H1 (cell line): ENCODE measurements around the gene PDE8A.

Source experiments
- CBX8 ChIP-seq: fragments of 300-800, 300-1000 bp; sonication (generic); IDR thresholded peaks from 2 replicates; pipeline ENCODE4 v1.7.1; 2016; ENCODE audit warnings: low read depth, low read length, borderline replicate concordance
- CTCF ChIP-seq, 3 experiments: IDR thresholded peaks; 1 replicate in 2 of 3; 2 replicates in 1 of 3; pipeline versions ENCODE4 v1.5.1 to v1.6.1; 2011; ENCODE audit warnings: low read length in 3 of 3, mild to moderate bottlenecking in 3 of 3, inconsistent platforms in 2 of 3, low read depth in 1 of 3, moderate library complexity in 1 of 3; ENCODE audit not compliant: insufficient read depth in 1 of 3; ENCODE audit errors: control extremely low read depth in 1 of 3
- EGR1 ChIP-seq: IDR thresholded peaks from 2 replicates; pipeline ENCODE4 v1.6.1; 2011; ENCODE audit warnings: low read depth, low read length, borderline replicate concordance
- EP300 ChIP-seq, 2 experiments: IDR thresholded peaks; 1 replicate in 1 of 2; 2 replicates in 1 of 2; pipeline ENCODE4 v1.6.1; 2011 to 2012; ENCODE audit warnings: low read depth in 2 of 2, low read length in 2 of 2, mild to moderate bottlenecking in 2 of 2, borderline replicate concordance in 1 of 2, inconsistent platforms in 1 of 2, moderate library complexity in 1 of 2
- EZH2 ChIP-seq: fragments of 200-600 bp; sonication (generic); IDR thresholded peaks from 2 replicates; pipeline ENCODE4 v1.7.1; 2012; ENCODE audit warnings: low read depth, mild to moderate bottlenecking, moderate library complexity, low read length, inconsistent platforms; ENCODE audit not compliant: severe bottlenecking
- HDAC2 ChIP-seq, 2 experiments: fragments of 300-600 bp in 1 of 2; sonication (generic) in 1 of 2; IDR thresholded peaks; 2 replicates each; pipeline ENCODE4 v1.6.1; 2011 to 2012; ENCODE audit warnings: low read depth in 2 of 2, low read length in 2 of 2, mild to moderate bottlenecking in 2 of 2, moderate library complexity in 2 of 2, borderline replicate concordance in 1 of 2, inconsistent platforms in 1 of 2
- RAD21 ChIP-seq, 2 experiments: IDR thresholded peaks in 1 of 2; conservative IDR thresholded peaks in 1 of 2; 2 replicates each; pipeline ENCODE4 v1.6.1; 2011; ENCODE audit warnings: low read depth in 2 of 2, low read length in 2 of 2, improper control_type of control experiment in 1 of 2, inconsistent platforms in 1 of 2, mild to moderate bottlenecking in 1 of 2, moderate library complexity in 1 of 2
- SAP30 ChIP-seq: fragments of 300-600 bp; sonication (generic); IDR thresholded peaks from 2 replicates; pipeline ENCODE4 v1.7.1; 2012; ENCODE audit warnings: low read length, moderate library complexity, mild to moderate bottlenecking, inconsistent platforms; ENCODE audit not compliant: insufficient read depth, insufficient replicate concordance
- ZNF274 ChIP-seq: IDR thresholded peaks from 2 replicates; pipeline ENCODE4 v1.7.0; 2012; ENCODE audit warnings: low read length, borderline replicate concordance; ENCODE audit errors: extremely low read depth

- TF ChIP-seq CTCF (IDR thresholded peaks at IDR 0.05; ENCODE audit: control extremely low read depth in 1 of 3, insufficient read depth in 1 of 3, low read depth in 1 of 3, low read length in 3 of 3): no peak
- TF ChIP-seq EZH2: no peak
- no peak for TF ChIP-seq EP300 (IDR thresholded peaks at IDR 0.05; ENCODE audit: borderline replicate concordance in 1 of 2, low read depth in 2 of 2, low read length in 2 of 2)
- no peak for TF ChIP-seq EGR1
- no peak for TF ChIP-seq ZNF274
- no peak for TF ChIP-seq RAD21 (IDR thresholded peaks at IDR 0.05 in 1 of 2, conservative IDR thresholded peaks at IDR 0.05 in 1 of 2; ENCODE audit: low read depth in 2 of 2, low read length in 2 of 2)
- no peak for TF ChIP-seq HDAC2 (IDR thresholded peaks at IDR 0.05; ENCODE audit: borderline replicate concordance in 1 of 2, low read depth in 2 of 2, low read length in 2 of 2)
- TF ChIP-seq CBX8: no peak
- no peak for TF ChIP-seq SAP30
Observed at GRCh38 chr15:85172846-85173490, 191.3 kb downstream of the PDE8A start.
